GM18498 (cell line): ENCODE data around the gene AKAP5.

ENCODE experiments used
- ATAC-seq: cut with Tn5 transposase; IDR thresholded peaks from one replicate; pipeline ENCODE4 v1.9.1; 2021; ENCODE audit warnings: mild to moderate bottlenecking, moderate library complexity; ENCODE audit not compliant: unreplicated experiment

Gene AKAP5, protein sequence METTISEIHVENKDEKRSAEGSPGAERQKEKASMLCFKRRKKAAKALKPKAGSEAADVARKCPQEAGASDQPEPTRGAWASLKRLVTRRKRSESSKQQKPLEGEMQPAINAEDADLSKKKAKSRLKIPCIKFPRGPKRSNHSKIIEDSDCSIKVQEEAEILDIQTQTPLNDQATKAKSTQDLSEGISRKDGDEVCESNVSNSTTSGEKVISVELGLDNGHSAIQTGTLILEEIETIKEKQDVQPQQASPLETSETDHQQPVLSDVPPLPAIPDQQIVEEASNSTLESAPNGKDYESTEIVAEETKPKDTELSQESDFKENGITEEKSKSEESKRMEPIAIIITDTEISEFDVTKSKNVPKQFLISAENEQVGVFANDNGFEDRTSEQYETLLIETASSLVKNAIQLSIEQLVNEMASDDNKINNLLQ

DNA sequence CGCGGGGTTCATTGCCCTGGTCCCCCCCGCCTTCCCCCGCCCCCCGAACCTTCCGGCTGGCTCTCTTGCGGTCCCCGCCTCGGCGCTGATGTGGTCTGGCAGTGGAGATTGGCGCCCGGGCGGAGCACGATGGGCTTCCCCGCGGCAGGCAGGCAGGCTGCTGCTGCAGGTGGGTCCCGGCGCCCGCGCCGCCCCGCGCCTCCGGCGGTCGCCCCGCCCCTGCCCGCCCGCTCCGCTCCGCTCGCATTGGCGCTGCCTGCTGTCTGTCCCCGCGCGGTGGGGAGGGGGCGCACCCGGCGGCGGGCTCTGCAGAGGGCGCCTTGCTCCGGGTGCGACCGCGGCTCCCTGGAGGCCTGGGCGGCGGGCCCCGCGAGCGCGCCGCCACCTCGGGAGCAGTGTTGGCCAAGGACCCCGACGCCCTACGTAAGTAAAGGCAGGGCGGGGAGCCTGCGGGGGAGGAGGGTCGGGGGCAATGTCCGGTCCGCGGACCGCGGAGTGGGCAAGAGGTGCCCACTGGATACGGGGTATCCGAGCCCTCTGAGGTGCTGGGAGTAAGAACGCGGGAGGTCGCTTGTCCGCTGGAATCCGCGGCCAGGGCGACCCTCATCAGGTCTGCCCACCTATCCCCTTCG is at the start of gene AKAP5:
Gene AKAP5 (plus strand): TSS at position 309 of the 632 bp plus-strand sequence. CDS start 2,896 bp downstream, outside the sequence.
- peak; percentile 82 for ATAC-seq

DNA sequence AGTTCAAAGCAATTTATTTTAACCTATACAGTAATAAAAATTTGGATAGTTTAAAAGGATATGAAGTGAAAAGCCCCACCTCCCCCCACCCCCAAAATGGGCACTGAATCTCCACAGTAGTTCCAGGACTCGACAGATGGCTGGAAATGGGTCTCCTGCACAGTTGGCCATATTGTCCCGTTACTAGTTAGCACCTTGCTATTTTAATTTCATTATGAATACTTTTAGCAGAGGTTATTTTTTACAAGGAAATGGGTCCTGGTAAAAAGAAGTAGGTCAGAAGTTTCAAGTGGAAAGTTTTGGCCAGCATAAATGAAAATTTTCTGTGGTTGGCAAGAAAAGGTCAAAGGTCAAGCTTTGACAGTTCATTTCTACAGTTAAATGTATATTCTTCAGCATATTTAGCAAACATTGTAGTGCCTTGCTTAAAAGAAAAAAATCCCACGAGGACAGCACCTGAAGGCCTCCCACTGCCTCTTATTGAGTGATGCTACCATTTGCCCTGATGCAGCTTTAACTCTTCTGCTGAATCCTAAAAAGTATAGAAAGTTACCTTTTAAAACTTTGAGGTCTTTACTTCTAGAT is 48.9 kb upstream of the AKAP5 start:
- no peak for ATAC-seq

DNA sequence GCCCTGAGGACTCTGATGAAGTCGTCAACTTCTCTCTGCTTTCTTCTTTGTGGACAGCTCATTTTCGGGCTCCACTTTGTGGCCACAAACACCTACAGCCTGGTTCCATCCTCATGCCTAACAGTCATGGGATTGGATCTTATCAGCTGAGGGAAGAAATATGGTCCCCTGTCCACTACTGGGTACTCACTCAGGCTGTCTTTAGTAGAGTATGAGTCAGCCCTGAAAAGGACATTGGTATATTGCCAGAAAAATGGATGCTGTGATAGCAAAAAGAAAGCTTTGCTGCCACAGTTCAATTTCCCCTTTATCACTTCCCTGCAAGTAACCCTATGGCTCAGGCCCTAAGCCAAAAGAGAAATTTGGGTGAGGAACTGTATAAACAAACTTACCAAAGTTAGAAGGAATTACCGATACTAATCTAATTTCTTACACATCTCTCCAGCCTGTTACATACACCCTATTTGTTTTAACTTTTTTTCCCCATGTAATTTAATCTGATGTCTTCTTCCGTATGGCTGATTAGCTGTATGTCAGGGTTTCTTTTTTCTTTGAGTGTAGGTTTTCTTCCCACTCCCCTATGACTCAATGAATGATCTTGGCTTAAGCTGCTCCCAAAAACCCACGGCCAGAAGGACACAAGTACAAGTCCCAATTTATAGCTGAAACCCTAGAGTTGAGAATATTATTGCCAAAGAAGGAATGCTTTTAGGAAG is 48.1 kb upstream of the AKAP5 start:
- ATAC-seq = no peak

DNA sequence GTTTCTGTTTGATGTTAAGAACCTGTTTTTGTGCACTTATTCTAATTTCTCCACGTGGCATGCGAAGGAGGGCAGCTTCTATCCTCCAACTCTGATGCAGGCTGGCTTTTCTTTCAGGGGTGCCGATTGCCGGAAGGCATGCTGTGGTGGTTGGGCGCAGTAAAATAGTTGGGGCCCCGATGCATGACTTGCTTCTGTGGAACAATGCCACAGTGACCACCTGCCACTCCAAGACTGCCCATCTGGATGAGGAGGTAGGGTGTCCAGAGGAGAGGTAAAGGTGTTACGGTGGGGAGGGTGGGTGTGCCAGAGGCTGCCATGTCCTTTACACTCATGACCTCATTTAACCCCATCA is 47.6 kb upstream of the AKAP5 start:
- no peak for ATAC-seq

DNA sequence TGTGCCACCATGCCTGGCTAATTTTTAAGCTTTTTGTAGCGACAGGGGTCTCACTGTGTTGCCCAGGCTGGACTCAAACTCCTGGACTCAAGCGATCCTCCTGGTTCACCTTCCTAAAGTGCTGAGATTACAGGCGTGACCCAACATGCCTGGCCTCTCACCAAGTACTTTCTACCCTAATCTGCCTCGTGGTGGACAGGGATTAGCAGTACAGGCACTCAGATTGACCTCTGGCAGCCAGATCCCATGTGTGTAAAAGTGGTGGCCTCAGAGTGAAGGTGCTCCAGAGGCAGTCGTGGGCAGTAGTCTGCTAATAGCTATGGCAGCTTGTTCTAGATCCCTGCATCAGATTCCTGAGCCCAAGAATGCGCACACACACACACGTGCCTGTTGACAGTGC is 46.3 kb upstream of the AKAP5 start:
- no peak for ATAC-seq

DNA sequence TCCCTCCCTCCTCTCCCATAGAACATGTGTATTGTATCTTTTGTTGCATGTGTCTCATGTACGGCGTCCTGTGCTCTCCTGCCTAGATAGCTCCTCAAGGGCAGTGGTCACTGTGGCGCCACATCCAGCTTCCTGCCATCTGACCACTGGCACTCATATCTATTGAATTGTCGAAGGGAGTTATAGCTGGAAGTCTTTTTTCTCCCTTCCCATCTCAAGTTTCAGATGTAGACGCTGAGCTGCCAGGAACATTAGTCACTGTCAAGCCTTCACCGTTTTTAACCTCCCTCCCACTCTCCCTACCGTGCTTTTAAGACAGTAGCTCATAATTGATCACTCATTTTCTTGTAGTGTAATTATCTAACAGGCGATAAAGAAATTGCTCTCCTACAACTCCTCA is 44.1 kb upstream of the AKAP5 start:
- no peak for ATAC-seq

DNA sequence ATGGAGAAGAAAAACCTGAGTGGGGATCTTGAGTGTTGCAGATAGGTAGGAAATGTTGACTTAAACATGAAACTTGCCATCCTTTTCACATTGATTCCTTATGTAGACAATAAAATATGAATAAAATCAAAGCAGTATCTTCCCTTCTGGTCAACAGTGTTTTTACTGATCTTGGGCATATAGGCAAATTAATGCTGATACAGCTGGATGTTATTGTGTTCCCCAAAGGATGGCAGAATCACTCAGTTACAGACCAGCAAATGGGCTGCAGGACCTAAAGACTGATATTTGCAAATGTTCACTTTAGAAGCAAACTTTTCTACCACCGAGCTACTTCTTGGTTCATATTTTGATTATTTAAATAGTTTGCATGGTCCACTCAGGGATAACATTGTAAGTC is 43.3 kb upstream of the AKAP5 start:
- ATAC-seq = no peak

DNA sequence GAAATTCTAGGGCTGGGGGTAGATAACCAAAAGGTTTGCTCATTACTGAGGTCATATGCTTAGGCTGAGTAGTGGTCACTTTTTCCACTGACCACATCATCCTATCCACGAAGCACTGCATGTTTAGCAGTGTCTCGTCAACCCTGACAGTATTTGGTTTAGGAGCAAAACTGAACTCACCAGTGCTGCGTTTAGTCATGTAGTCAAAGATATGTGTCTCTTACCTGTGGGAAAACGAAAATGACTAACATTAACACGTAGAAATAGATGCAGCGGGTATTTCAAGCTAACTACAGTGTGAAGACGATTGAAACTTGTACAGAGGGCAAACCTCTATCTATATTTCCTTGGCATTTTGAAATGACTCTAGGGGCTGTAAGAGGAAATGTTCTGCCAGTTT is 42.5 kb upstream of the AKAP5 start:
- ATAC-seq = no peak

DNA sequence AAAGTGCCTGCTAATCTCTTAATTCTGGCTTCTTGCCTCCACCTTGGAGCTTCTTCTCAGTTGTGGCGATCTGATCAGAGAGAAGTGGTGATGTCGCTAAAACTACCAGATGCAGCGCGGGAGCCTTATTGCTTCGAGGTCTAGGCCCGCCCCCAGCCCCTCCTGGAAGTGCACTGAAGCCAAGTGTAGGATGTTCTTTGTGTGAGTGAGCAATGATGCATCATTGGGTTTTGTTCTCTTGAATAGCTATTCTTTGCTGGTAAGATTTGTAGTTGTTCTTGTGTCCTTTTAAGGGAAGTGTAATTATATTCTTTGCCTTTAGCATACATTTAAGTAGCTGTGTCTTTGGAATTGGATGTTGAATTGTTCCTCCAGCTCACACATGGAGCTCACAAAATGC is 41.3 kb upstream of the AKAP5 start:
- ATAC-seq = no peak

DNA sequence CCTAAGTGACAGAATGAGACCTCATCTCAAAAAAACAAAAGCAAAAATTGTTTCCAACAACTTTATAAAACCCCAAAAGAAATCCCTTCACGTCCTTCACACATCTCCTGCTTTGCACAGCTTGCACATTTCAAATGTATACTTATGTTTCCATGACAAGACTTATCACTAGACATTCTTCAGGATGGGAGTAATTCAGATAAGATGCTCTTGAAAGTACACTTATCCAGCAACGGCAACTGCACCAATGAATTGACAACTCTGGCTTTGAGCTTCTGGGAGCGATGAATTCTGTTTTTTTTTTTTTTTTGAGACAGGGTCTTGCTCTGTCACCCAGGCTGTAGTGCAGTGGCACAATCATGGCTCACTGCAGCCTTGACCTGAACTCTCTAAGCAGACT is 30.8 kb upstream of the AKAP5 start:
- ATAC-seq = no peak

DNA sequence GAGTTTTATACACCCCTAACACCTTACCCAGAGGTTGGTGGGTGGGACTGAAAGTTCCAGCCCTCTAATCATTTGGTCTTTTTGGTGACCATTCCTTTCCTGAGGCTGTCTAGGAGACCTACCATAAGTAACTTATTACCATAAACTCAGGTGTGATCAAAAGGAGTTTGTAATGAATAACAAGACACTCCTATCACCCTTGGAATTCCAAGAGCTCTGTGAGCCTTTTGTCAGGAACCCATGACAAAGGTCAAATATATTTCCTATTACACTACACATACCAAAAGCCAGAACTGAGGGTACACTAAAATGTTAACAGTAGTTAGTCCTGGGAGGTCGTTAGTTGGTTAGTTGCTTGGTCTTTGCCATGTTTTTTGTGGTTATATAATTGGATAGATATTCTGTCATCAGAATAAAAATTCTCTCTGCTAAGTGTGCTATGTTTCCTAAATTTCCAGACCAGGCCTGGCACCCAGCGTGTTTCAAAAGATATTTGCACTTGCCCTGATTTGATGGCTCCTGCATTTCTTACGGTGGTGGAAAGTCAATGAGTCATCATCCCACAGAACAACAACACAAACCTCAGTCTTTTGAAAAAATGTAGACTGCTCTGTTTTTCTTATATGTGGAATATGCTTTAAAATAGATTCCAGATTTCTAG is 27.0 kb upstream of the AKAP5 start:
- no peak for ATAC-seq

DNA sequence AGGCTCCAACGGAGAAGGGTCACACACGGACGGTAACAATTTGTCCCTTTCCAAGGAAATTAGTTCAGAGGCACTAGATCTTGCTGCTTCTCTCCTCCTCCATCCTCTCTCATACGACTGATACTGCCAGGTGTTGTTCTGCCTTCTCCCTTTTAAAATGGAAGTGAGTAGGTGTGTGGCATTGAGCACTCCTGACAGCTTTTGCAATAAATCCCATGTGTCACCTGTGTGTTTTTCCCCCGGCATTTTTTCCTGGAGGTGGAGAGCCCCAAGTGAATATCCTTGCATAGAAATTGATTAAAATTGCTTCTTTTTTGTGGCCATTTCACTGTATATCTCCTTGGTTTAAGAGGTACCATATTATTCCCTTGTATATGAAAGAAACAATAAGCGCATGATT is 26.2 kb upstream of the AKAP5 start:
- no peak for ATAC-seq

DNA sequence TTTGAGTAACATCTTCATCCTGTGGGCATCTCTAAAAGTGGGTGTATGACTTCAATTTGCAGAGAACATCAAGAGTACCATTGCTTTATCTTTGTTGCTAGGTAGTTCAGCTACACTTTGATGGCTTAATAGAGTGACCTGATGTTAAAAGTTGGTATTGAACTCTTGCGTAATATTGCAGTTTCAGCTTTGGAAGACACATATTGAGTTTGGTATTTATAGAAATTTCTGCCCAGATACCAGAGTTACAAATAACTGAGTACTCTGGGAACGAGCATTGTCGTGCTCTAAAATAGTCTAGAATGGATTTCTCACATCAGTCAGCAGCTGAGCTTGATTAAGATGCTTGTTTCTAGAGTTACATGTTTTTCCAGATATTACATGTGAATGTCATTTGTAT is 24.8 kb upstream of the AKAP5 start:
- no peak for ATAC-seq

DNA sequence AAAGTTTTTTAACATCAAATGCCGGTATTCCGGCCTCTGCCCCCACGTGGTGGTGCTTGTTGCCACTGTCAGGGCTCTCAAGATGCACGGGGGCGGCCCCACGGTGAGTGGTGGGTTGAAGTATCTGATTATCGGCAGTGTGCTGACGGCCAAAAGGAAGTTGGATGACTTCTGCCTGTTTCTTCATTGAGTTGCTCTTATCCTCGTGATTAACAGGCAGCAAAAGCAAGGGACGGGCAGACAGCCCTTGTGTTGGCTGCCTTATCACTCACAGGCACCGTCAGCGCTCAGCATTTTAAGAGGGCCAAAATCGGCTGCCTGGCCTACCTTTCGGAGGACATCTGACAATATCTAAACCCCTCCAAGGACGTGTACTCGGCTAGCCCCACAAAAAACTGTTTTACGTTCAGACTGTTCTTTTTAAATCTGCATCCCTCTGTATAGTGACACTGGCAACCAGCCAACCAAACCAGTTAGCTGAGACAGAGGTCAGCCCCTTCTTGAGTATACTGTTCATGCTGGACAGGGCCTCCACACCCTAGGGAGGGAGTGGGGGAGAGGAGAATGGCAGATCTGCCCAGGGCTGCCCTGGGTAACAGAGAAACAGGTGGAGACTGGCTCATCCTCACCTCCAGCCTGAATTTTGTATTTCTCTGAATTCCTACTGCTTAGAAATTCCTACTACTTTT is 22.9 kb upstream of the AKAP5 start:
- no peak for ATAC-seq

DNA sequence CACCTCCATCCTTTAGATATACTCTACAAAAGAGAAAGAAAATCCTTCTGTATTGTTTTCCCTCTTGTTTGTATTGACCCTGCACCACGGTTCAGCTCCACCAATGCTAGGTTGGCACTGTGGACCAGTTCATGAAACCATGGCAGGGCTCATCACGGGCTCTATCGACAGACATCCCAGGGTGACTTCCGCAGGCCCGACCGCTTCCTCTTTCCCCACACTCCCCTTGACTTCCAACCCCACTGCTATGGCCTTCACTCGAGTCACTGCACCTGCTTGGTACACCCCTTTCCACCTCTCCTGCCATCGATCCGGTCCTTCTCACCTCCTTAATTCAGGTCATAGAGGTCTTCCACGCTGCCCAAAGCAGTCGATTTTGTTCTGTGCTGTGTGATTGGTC is 21.2 kb upstream of the AKAP5 start:
- no peak for ATAC-seq

DNA sequence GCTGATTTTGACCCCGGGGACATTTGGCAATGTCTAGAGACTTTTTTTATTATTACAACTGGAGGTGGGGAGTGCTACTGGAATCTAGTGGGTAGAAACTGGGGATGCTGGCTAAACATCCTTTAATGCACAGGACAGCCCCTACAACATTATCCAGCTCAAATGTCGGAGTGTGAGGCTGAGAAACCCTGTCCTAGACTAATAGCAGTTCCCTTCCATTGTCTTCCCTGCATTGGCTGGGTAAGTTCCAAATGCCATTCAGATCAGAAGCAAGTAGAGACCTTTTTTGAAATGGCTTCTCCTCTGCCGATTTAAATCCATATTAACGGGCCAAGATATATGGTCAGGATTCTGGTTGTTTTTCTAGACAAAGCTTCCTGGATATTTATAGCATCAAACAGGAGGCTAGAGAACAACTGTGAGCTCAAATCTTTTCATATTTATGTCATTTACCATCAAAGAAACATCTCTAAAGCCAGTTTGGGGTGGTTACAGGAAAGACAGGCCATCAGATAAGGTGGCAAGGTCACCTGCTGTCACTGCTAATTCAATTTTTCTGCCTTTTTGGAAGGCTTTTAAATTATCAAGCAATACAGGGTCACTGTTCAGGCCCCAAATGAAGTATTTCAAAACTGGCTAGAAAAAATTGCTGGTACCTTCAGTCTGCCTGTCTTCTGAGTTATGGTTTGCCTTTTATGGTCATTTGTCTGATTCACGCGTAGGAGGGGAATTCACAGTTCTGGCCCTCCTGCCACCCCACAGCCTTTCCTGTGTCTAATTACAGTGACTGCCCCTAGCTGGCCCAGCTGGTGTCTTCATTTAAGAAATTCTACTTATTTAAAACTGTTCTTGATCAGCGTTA is 20.1 kb upstream of the AKAP5 start:
- ATAC-seq = peak; percentile 99

DNA sequence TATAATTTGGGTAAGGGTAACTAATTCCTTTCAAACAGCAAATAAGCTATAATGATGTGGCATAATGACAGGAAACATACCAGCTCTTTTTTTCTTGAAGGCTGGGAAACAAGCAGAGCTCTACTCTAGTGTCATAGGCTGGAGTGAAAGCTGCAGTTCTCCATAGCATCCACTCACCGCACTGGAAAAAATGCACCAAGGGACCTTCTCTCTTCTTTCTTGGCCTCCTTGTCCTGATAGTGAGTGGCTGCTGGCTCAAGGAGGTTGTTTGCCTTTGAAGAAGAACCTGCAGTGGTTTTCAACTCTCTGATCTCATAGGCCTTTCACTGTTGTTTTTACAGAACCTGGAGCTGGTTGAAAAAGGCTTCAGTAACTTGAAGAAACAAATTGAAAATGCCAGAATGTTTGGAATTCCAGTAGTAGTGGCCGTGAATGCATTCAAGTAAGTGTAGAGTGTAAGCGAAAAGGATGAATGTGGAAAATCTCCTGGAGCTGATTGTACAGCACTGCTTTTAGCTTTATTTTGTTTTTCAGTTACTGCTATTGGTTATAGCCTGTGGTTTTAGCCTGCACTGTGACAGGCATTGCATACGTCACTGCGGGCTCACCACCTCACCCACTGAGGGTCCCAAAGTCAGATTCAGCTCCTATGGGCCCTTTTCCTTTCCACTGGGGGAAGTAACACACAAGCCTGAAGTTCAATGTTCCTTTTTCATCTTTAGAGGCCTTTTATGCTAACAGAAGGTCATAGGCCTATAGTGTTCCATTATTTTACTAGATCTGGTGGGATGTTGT is 17.2 kb upstream of the AKAP5 start:
- ATAC-seq = no peak

DNA sequence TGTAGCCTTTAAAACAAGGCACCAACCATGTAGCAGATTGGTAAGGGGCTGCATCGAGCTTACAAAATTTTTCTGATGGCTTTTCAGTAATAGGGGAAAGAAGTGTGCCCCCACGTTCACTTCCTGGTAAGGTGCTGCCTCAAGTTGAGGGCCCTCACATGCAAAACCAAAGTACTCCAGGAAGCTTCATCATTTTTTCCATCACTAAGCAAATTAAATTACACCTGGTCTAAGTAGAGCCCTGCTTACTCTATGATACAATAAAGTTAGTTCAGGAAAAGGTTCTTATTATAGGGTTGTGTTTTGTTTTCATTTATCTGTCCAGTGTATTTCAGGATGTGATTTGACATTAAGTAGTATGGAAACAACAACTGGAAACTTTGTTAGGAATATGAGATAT is 15.0 kb upstream of the AKAP5 start:
- no peak for ATAC-seq

DNA sequence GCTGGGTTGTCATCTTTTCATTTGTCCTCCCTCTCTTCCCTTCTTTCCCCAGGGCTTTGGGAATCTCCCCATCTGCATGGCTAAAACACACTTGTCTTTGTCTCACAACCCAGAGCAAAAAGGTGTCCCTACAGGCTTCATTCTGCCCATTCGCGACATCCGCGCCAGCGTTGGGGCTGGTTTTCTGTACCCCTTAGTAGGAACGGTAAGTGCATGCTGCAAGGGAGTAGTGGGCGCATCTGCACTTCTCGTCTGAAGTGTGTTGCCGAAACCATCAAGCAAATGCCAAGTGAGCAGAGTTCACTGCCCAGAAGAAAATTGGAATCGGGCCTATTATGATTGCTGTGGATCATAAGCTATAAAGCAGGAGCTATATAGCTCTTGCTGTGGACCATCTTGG is 10.6 kb upstream of the AKAP5 start:
- no peak for ATAC-seq
